Stimulated activated CD8-positive, alpha-beta memory T cell treated with anti-CD3 and anti-CD28 coated beads, Interleukin-15, amount 100 ng/mL, for 4 hours (primary cell): ENCODE measurements around the gene TEX14.
"Not testable (repeated sequence)": the region's sequence is repeated elsewhere in the genome, so short reads cannot be mapped to it uniquely, and the experiment has no call there.

Experiments
- DNase-seq, 2 donors: peaks; one replicate each; pipeline ENCODE4 v3.0.0-alpha.2; 2020; ENCODE audit warnings: low read depth in 2 of 2

The TEX14 gene

DNA sequence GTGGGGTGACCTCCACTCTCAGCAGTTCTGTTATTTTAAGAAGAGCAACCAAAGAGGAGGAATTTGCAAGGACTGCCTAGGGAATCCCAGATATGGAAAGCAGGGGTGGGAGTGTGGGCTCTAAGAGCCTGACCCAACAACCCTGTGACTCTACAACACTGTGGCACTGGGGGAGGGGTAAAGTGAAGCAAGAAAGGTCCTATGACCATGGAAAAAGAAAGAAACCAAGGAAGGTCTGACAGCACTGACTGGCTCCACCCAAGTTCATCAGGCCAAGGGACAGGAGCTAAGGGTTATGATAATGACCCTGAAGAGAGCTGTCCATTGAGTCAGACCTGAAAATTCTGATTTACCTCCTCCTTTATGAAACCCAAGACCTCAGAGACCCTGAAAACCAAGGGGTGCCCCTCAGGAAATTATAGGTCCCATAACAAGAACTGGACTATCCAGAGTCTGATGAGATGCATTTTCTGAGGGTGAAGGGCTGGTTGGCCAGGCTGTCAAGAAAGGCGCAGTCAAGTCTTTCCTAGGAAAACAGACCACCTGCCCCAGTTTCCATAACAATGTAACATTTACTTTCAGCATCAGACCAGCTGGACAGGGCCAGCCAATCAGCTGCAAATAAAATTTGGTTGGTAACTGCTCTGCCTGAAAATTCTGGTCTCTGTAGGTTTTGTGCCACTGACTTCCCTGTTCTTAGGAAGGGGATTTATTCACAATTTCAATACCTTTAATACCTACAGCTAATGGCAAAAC lies 123.6 kb downstream of the TEX14 start:
- no peak for DNase-seq

- DNase-seq = no peak
These were observed 126.2 kb downstream of the TEX14 start for GRCh38 chr17:58565389-58566311.

DNA sequence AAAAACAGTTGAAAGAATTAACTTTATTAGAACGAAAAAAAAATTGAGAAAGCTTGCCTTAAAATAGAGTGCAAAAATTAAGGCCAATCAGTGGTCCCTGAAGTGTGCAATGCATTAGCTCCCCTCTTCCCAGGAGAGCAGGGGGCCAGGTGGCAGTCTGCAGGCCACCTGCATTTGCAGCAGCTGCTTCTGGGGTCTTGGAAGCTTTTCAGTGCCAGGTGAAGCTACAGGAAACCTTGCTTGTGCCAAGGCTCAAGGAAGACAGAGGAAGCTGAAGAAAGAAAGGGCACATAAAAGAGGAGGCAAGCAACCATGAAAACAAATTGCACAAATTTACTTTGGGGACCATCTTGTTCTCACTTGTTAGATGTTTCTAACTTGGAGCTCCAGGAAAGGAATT lies 126.9 kb downstream of the TEX14 start:
- DNase-seq = no peak

GRCh38 chr17:58564243-58564642 lies 127.6 kb downstream of the TEX14 start:
- DNase-seq = no peak

- no peak for DNase-seq
These were observed 131.3 kb downstream of the TEX14 start for GRCh38 chr17:58560511-58560910.

DNA sequence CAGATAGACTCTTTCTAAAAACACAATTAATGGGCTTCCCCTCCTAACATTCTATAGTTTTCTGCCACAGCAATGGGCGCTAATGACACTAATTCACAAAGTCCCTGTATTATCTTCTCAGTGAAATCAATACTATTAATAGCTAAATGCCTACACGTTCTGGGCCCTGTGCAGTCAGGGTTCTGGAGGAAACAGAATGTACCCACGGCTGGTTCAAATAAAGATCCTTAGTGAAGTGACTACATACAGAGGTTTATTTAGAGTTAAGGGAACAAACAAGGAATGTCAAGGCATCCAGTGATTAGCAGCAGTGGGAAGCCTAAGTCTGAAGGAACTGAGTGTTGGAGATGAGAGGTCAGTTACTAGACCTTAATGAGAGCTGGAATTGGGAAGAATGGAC lies 133.9 kb downstream of the TEX14 start:
- no peak for DNase-seq

GRCh38 chr17:58556833-58557250 lies 135.0 kb downstream of the TEX14 start:
- DNase-seq = no peak

GRCh38 chr17:58555109-58555508 lies 136.7 kb downstream of the TEX14 start:
- not testable (repeated sequence) for DNase-seq

DNA sequence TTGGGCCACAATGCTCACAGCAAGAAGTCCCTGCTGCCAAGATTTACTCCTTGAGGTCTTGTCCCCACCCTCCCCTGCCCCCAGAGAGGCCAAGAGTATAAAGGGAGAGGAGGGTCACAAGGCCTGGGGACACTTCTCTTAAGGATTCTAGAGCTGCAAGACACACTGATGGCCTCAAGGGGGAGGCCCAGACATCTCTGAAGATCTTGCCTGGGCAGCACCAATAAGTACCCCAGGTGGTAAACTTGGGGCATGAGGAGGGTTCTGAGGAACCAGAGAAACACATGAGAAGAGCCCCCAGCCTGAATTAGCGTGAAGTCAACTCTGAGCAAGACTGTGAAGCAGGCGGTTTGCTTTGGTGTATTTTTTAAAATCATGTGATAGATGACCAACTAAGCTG lies 150.6 kb downstream of the TEX14 start:
- no peak for DNase-seq

- no peak for DNase-seq
These were observed 152.1 kb downstream of the TEX14 start for GRCh38 chr17:58539698-58540097.

DNA sequence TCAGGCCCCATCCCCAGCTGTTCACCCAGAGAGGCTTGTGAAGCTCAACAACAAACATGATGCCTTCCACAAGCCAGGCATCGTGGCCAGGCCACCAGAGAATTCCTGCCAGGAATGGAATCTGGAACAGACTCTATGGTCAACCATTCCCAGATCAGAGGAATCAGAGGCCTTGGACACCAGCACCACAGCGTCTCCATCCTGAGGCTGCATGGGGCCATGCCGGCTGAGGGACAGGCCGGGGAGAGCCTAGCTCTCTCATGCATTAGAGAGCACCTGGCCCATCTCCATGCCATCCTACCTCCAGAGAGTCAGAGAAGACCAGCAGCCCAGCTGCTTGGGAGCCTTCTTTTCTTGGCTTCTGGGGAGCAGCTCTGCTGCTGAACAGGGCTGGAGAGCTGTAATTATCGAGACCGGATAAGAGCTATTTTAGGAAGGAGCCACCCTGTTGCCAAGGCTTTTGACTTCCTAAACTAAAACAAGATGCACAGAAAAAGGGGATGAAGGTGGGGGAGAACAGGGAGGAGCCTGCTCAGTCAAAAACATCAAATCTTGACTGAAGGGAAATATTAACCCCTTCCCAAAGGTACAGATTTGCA lies 152.9 kb downstream of the TEX14 start:
- no peak for DNase-seq

GRCh38 chr17:58537266-58537665 lies 154.6 kb downstream of the TEX14 start:
- no peak for DNase-seq

- no peak for DNase-seq
These were observed 155.3 kb downstream of the TEX14 start for GRCh38 chr17:58536542-58536941.

DNA sequence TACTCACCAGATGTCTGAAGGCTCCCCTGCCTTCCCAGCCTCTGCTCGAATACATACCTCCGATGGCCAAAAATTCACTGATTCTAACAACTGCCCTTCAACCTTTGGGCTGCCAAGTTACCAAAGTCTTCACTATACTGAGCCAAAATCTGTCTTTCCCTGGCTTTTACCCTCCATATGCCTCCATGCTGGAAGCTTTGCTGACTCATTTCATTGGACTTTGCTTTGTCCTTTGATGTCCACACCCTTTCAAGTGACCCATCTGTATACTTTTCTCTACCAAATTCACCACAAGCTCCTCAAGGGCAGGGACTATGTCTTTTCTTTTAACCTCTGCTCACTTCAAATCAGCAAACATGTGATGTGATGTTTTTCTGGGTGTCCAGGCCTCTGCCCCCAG lies 156.4 kb downstream of the TEX14 start:
- no peak for DNase-seq

DNA sequence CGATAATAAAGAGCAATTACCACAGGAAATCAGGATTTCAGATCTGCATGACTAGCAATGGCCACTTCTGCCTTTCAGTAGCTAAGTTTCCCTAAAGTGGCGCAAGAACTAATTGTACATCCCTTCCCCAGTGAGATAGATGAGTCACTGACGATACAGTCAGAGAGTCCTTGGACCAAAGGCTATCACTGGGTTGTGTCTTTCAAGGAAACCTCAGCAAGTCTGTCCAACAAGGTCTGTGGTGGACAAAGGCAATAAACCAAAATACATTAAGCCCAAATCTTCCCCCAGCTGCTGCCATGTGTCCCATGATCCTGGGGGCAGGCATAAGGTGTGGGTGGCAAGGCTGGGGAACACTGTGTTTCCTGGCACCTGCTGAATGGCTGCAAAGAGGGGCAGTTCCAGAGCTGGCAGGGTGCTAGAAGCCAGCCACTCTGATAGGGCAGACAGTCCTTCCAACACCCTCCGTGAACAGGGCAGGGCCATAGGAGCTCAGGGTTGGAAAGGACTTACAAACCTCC lies 156.9 kb downstream of the TEX14 start:
- DNase-seq = no peak

DNA sequence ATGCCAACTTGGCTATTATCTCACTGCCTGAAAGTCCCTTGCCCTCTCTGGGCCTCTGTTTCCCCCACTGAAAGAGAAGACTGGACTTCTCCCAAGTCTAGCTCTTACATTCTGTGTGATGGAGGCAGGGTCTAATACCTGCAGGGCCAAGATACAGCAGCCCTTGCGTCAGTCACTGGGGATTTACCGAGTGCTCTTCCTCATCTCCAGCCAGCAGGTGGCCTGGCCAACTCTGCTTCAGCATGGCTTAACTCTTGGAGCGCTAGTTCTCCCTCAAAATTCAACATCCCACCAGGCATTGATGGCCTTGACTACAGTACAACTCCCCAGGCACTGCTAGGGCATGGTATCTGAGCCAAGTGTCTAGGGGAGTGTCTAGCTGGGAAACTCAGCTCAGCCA lies 157.5 kb downstream of the TEX14 start:
- DNase-seq = no peak

- no peak for DNase-seq
These were observed 158.1 kb downstream of the TEX14 start for GRCh38 chr17:58533616-58534188.

DNA sequence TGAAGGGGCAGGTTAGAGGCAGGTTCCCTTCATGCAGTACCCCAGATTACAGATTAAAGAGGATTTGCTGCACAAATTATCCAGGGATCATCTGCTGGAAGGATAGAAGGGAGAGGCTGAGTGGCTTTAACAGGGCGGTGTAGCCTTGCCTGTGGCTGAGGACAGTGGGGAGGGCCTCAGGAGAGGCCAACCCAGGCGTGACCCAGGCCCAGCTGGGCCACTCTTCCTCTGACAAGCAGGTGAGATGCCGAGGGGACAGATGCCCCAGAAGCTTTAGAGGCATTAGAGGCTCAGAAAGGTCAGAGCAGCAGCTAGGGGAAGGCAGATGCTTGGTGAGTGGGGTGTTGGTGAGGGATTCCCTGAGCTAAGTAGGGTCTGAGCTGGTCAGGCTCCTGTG lies 159.3 kb downstream of the TEX14 start:
- no peak for DNase-seq

- DNase-seq = peak in 1 of 2 donors; percentile 37
These were observed 159.9 kb downstream of the TEX14 start for GRCh38 chr17:58531661-58532554.

- DNase-seq = no peak
These were observed 160.7 kb downstream of the TEX14 start for GRCh38 chr17:58531122-58531521.

GRCh38 chr17:58530655-58531054 lies 161.2 kb downstream of the TEX14 start:
- DNase-seq = no peak
